Measurements from ENCODE around the gene CXCR3.

DNA sequence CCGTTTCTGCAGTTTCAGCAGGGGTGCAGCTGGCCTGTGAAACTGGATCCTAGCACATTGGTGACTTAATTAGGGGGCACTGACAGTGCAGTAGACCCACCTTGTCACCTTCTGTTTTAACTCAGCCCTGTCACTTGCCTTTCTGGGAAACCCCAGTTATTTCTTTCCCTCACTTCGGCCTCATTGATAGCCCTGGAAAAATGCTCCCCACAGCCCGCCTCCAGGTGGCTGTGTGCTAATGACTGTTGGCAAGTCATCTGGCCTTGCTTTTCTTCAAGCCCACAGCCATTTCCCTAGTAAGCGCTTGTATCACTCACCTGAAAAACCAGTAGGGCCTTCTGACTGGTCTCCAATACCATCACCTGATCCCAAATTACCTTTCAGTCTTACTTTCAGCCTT, 3.3 kb downstream of the CXCR3 start:
- TF ChIP-seq, protein P1, sequence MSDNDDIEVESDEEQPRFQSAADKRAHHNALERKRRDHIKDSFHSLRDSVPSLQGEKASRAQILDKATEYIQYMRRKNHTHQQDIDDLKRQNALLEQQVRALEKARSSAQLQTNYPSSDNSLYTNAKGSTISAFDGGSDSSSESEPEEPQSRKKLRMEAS (IDR thresholded peaks at IDR 0.05), result no peak
- TF ChIP-seq RAD21 (IDR thresholded peaks at IDR 0.05; ENCODE audit: low read depth) (no peak), EGR1 (IDR thresholded peaks at IDR 0.05) (no peak), EP300 (IDR thresholded peaks at IDR 0.05; ENCODE audit: borderline replicate concordance) (no peak), TAF1 (IDR thresholded peaks at IDR 0.05; ENCODE audit: low read depth) (no peak), FOXM1 (IDR thresholded peaks at IDR 0.05; ENCODE audit: borderline replicate concordance, low read depth) (no peak), CEBPB (IDR thresholded peaks at IDR 0.05) (no peak), NFIC (IDR thresholded peaks at IDR 0.05) (no peak), TEAD4 (IDR thresholded peaks at IDR 0.05) (no peak), TCF12 (IDR thresholded peaks at IDR 0.05; ENCODE audit: low read depth) (no peak)
- TF ChIP-seq, protein P2, sequence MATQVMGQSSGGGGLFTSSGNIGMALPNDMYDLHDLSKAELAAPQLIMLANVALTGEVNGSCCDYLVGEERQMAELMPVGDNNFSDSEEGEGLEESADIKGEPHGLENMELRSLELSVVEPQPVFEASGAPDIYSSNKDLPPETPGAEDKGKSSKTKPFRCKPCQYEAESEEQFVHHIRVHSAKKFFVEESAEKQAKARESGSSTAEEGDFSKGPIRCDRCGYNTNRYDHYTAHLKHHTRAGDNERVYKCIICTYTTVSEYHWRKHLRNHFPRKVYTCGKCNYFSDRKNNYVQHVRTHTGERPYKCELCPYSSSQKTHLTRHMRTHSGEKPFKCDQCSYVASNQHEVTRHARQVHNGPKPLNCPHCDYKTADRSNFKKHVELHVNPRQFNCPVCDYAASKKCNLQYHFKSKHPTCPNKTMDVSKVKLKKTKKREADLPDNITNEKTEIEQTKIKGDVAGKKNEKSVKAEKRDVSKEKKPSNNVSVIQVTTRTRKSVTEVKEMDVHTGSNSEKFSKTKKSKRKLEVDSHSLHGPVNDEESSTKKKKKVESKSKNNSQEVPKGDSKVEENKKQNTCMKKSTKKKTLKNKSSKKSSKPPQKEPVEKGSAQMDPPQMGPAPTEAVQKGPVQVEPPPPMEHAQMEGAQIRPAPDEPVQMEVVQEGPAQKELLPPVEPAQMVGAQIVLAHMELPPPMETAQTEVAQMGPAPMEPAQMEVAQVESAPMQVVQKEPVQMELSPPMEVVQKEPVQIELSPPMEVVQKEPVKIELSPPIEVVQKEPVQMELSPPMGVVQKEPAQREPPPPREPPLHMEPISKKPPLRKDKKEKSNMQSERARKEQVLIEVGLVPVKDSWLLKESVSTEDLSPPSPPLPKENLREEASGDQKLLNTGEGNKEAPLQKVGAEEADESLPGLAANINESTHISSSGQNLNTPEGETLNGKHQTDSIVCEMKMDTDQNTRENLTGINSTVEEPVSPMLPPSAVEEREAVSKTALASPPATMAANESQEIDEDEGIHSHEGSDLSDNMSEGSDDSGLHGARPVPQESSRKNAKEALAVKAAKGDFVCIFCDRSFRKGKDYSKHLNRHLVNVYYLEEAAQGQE (IDR thresholded peaks at IDR 0.05; ENCODE audit: low read depth), result no peak
- TF ChIP-seq, protein P3, sequence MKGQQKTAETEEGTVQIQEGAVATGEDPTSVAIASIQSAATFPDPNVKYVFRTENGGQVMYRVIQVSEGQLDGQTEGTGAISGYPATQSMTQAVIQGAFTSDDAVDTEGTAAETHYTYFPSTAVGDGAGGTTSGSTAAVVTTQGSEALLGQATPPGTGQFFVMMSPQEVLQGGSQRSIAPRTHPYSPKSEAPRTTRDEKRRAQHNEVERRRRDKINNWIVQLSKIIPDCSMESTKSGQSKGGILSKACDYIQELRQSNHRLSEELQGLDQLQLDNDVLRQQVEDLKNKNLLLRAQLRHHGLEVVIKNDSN (IDR thresholded peaks at IDR 0.05), result no peak

All from Ishikawa (cell line).